Measurements from ENCODE around the gene RABGGTA.
A peak's percentile ranks its signal among the peaks of the same experiment; 100 is the strongest.

The RABGGTA gene

DNA sequence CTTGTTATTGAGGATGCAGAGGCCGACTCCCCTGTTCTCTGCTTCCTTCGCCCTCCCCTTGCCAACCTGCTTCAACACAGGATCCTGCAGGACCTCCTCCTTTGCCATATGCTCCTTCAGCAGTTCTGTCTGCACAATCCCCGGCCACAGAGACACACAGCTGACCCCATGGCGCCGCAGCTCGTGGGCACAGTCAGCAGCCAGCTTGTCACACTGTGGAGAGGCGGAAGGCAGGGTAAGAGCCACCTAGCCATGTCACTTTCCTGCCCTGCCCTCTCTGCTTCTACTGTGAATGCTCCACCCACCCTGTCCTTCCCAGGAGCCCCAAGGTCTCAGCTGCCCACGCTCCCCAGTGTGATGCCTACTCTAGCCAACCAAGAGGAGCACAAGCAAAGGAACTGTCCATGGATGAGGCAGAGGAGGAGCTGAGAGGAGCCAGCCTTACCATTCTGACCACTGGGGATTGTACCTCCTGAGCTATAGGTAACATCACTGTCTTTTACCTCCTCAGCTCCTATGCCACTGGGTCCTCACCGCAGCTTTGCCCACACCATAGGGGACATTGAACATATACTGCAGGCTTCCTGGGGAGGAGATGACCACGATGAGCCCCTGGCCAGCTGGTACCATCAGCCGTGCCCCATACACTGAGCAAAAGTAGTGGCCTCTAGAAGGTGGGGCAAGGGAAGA lies 20.9 kb upstream of the RABGGTA start:
- H3K9me3 Mint-ChIP-seq: no peaks in the 10 kb centered on the region
- peaks cover 20% of the 10 kb centered on the region for H3K27me3 Mint-ChIP-seq (ENCODE audit: low read depth)
- H3K4me1 Mint-ChIP-seq (ENCODE audit: low read depth): peaks cover 29% of the 10 kb centered on the region
- peaks cover 41% of the 10 kb centered on the region for H3K36me3 Mint-ChIP-seq (ENCODE audit: low read depth)
- H3K27ac Mint-ChIP-seq: no peak overlapping the region
- H3K4me3 Mint-ChIP-seq: no peak overlapping the region

DNA sequence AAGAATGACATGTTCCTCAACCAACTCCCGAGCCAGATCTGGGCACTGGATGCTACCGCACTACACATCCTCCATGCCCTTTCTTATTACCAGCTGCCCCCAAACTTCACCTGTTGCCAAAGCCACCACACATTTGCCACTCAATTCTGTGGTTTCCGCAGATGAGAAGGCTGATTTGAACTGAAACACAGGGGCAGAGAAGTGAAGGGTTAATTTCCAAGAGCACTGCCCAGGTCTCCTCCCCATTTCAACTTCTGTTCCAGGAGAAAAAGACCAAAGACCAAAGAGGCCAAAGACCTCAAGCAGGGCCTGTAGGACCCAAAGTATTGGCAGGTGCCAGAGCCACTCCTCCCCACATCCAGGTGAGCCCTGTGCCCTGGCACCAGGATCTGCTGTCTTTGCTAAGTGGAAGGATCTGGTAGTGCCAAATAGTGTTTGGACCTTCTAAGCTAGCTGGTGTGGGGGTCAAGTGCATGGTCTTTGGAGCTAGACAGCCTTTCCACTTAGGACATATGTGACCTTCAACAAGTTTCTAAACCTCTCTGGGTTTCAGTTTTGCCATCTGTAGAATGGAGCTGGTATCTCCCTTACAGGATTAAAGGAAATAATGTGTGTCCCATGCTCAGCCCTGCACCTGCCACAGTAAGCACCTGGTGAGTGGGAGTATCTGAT lies 20.2 kb upstream of the RABGGTA start:
- Mint-ChIP-seq H3K27me3 (ENCODE audit: low read depth) (peaks cover 21% of the 10 kb centered on the region), H3K36me3 (ENCODE audit: low read depth) (peaks cover 39% of the 10 kb centered on the region), H3K27ac (no peak overlapping the region), H3K4me3 (no peak overlapping the region), H3K9me3 (no peaks in the 10 kb centered on the region), H3K4me1 (ENCODE audit: low read depth) (peaks cover 23% of the 10 kb centered on the region)

DNA sequence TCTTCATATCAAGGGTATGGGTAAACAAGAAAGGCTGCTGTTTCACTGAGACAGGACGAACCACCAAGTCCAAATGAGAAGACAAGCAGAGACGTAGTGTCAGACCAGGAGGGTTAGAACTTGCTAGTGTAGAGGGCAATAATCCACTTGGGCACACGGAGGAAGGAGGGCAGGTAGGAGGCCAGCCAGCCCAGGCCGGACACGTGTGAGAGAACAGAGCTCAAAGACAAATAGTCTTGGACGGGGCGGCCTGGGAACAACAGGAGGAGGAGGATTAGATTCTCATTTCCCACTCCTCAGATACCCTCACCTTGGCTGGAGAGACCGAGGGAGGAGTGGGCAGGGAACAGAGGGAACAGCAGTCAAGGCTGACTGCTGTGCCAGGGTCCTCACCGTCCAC lies 19.3 kb upstream of the RABGGTA start:
- H3K4me3 Mint-ChIP-seq: no peak overlapping the region
- no peaks in the 10 kb centered on the region for H3K9me3 Mint-ChIP-seq
- peaks cover 35% of the 10 kb centered on the region for H3K36me3 Mint-ChIP-seq (ENCODE audit: low read depth)
- no peak overlapping the region for H3K27ac Mint-ChIP-seq
- H3K27me3 Mint-ChIP-seq (ENCODE audit: low read depth): peaks cover 26% of the 10 kb centered on the region
- peaks cover 17% of the 10 kb centered on the region for H3K4me1 Mint-ChIP-seq (ENCODE audit: low read depth)

DNA sequence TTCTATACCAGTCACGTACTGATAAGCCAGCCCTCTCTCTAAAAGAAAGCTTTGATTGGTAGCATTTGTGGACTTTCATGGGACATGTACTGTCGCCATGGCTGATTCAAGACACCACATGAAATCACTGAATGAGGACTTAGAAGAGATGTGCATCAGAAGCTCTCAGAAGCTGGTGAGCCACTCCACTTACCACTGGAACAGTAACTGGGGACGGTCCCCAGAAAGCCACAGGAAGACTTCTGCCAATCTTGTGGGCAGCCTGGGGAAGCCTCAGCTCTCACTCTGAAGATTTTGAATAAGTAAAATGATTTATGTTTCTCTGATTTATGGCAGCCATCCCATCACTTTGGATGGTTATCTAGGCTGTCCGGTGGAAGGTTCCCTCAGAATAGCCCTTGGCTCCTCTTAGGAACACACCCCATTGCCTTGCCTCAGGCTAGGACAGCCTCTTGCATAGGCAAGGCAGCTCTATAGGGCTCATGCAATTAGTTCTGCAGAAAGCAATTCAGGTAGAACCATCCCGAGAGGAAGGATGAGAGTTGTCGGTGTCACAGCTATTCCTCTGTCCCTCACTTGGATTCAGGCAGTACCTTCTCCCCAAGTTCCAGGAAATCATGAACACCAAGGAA lies 18.4 kb upstream of the RABGGTA start:
- Mint-ChIP-seq H3K27ac (no peak overlapping the region), H3K27me3 (ENCODE audit: low read depth) (peaks cover 29% of the 10 kb centered on the region), H3K4me1 (ENCODE audit: low read depth) (peaks cover 17% of the 10 kb centered on the region), H3K36me3 (ENCODE audit: low read depth) (peaks cover 35% of the 10 kb centered on the region), H3K4me3 (no peak overlapping the region), H3K9me3 (no peaks in the 10 kb centered on the region)

DNA sequence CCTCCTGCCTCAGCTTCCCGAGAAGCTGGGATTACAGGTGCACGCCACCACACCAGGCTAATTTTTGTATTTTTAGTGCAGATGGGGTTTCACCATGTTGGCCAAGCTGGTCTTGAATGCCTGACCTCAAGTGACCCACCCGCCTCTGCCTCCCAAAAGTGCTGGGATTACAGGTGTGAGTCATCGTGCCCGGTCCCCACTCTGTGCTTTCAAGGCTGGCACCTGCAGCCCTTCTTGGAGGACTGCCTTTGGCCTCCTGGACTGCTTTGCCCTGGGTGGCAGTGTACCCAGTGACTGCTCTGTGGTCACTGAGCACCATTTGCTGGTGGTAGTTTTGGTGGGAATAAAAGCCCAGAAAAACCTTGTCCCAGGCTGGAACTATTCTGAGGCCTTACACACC lies 15.6 kb upstream of the RABGGTA start:
- H3K9me3 Mint-ChIP-seq: no peaks in the 10 kb centered on the region
- no peak overlapping the region for H3K4me3 Mint-ChIP-seq
- peaks cover 33% of the 10 kb centered on the region for H3K27me3 Mint-ChIP-seq (ENCODE audit: low read depth)
- H3K27ac Mint-ChIP-seq: no peak overlapping the region
- H3K4me1 Mint-ChIP-seq (ENCODE audit: low read depth): peaks cover 17% of the 10 kb centered on the region
- peaks cover 20% of the 10 kb centered on the region for H3K36me3 Mint-ChIP-seq (ENCODE audit: low read depth)

DNA sequence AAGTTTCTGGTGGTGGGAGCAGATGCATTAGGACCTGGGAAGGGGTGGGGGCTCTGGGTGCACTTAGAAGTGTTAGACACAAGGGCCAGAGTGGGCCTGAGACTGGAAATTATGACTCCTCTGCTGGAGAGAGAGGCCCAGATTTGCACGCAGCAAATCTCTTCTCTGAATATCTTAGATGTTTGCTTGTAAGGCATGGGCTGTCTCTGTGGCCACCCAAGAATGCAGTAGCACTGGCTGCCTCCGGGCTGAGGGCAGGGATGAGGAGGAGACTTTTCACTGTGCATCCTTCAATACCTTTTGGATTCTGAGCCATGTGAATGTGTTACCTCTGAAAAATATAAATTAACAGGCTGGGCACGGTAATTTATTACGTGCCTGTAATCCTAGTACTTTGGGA lies 14.0 kb upstream of the RABGGTA start:
- Mint-ChIP-seq H3K9me3 (no peaks in the 10 kb centered on the region), H3K4me1 (ENCODE audit: low read depth) (peaks cover 17% of the 10 kb centered on the region), H3K27me3 (ENCODE audit: low read depth) (peaks cover 27% of the 10 kb centered on the region), H3K27ac (no peak overlapping the region), H3K36me3 (ENCODE audit: low read depth) (peaks cover 5% of the 10 kb centered on the region), H3K4me3 (no peak overlapping the region)

DNA sequence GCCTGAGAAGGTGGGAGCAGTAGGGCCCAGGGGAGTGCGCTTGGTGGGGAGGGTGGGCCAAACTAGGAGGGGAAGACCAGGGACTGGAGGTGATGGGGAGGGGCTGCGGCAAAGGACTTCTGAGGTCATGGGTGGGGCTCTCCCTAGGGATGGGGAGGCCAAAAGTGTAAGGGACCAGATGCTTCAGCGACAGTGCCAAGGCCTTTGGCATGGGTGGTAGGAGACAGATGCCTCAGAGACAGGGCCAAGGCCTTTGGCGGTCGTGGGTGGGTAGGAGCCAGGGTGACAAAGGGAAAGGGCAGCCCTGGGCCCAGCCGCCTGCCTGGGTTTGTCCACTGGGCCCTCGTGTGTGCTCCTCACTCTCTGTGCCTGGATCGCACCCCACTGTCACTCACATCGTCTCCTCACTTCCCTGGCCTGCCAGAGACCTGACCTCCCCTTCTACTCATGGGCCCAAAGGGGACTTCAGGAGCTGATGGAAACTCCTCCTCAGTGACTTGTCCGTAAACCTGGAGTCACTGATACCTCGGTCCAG lies 13.2 kb upstream of the RABGGTA start:
- Mint-ChIP-seq H3K27me3 (ENCODE audit: low read depth) (peaks cover 26% of the 10 kb centered on the region), H3K4me3 (no peak overlapping the region), H3K4me1 (ENCODE audit: low read depth) (peaks cover 11% of the 10 kb centered on the region), H3K9me3 (no peaks in the 10 kb centered on the region), H3K36me3 (ENCODE audit: low read depth) (peaks cover 3% of the 10 kb centered on the region), H3K27ac (no peak overlapping the region)

DNA sequence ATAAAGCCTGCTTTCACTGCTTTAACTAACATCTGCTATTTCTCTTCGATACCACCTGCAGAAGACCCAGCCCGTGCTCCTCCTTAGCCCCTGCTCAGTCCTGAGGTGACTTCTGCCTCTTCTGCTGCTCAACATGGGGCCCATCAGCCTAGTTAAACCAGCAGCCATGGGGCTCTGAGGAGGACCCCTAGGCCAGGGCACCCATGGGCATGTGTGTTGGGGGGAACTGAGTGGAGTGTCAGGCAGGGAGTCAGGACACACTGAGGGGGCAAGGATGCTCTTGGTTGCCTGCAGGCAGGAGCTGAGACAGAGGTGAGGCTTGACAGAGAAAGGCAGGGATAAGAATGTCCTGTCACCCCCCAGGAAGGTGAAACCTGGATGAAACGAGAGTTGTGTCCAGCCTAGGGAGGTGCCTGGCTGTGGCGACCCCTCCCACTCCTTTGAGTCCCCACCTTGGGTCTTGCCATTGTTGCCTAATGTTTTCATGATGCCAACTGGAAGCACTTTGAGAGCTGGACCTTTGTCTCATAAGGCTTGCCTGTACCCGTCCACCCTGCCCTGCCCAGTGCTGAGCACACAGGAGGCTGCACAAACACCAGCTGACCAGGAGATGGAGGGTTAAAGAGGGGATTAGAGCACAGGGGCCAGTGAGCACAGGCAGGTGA lies 12.5 kb upstream of the RABGGTA start:
- H3K9me3 Mint-ChIP-seq: no peaks in the 10 kb centered on the region
- peaks cover 15% of the 10 kb centered on the region for H3K4me1 Mint-ChIP-seq (ENCODE audit: low read depth)

DNA sequence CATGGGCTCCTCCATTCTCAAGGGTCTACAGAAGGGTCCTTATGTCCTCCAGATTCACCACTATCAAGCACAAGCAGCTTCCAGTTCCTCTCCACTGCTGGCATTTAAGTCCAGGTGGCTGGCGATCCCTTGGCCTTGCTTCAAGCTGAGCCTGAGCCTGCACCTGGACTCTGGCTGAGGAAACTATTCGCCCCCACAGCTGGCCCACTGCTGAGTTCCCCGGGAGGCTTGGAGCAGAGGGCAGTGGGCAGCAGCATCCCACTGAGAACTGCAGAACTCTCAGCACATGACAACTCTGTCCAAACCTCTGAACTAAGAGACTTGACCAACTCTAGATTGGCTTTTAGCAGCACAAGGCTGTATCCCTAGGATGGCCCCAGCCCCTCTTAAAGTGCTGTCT lies 11.3 kb upstream of the RABGGTA start:
- H3K4me1 Mint-ChIP-seq (ENCODE audit: low read depth): peaks cover 17% of the 10 kb centered on the region
- H3K9me3 Mint-ChIP-seq: no peaks in the 10 kb centered on the region
- H3K4me3 Mint-ChIP-seq: no peak overlapping the region
- peaks cover 21% of the 10 kb centered on the region for H3K27me3 Mint-ChIP-seq (ENCODE audit: low read depth)
- H3K27ac Mint-ChIP-seq: no peak overlapping the region
- H3K36me3 Mint-ChIP-seq (ENCODE audit: low read depth): peaks cover 3% of the 10 kb centered on the region

More for the DNA sequence above, 12.5 kb upstream of the RABGGTA start:
- Mint-ChIP-seq H3K27ac (no peak overlapping the region), H3K27me3 (ENCODE audit: low read depth) (peaks cover 26% of the 10 kb centered on the region), H3K4me3 (no peak overlapping the region), H3K36me3 (ENCODE audit: low read depth) (peaks cover 3% of the 10 kb centered on the region)

DNA sequence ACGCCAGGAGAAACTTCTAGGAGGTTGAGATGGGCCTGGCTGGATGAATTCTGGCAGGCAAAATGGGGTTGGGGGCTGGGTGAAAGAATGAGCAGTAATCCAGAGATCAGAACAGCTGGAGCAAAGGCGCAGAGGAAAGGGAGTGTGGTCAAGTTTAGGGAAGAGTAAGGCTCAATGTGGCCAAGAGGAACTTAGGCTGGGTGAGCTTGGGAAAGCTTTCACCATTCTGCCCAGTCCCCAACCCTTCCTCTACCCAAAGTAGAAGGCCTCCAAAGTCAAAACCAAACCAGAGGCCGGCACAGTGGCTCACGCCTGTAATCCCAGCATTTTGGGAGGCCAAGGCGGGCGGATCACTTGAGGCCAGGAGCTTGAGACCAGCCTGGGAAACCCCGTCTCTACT lies 10.2 kb upstream of the RABGGTA start:
- no peaks in the 10 kb centered on the region for H3K9me3 Mint-ChIP-seq
- no peak overlapping the region for H3K4me3 Mint-ChIP-seq
- no peak overlapping the region for H3K27ac Mint-ChIP-seq
- peaks cover 19% of the 10 kb centered on the region for H3K4me1 Mint-ChIP-seq (ENCODE audit: low read depth)
- peaks cover 15% of the 10 kb centered on the region for H3K27me3 Mint-ChIP-seq (ENCODE audit: low read depth)
- peaks cover 2% of the 10 kb centered on the region for H3K36me3 Mint-ChIP-seq (ENCODE audit: low read depth)

DNA sequence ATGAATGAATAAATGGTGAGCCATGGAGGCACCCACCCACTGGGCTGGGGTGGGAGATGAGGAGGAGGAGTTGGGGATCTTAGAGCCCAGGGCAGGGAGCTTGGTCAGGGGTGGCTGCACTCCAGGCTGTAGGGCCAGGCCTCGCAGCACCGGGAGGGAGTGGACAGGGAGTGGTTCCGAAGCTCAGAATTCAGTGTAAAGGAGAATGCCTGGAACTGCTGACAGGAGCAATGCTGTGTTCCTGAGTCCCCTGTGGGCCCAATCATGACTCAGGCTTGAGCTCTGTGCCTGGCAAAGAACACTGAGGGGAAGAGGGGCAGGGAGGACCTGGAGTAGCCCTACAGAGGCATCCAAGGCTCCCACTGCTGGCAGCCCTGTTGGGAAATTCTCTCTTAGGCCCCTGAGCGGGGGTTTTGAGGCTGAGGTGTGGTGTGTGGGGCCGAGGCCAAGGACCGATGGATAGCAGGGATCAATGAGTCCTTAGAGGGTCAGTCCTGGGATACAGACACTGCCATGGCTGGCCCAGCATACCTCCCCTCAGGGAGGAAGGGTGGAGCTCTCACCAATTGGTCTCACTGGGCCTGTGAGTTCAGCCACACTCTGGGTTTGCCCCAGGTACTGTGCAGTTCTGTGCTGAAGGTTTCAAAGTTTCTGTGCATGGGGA lies 9.5 kb upstream of the RABGGTA start:
- Mint-ChIP-seq H3K9me3 (no peaks in the 10 kb centered on the region), H3K27ac (peak overlapping the region; percentile 38), H3K4me3 (no peak overlapping the region), H3K27me3 (ENCODE audit: low read depth) (peaks cover 11% of the 10 kb centered on the region), H3K4me1 (ENCODE audit: low read depth) (peaks cover 19% of the 10 kb centered on the region), H3K36me3 (ENCODE audit: low read depth) (peaks cover 2% of the 10 kb centered on the region)

DNA sequence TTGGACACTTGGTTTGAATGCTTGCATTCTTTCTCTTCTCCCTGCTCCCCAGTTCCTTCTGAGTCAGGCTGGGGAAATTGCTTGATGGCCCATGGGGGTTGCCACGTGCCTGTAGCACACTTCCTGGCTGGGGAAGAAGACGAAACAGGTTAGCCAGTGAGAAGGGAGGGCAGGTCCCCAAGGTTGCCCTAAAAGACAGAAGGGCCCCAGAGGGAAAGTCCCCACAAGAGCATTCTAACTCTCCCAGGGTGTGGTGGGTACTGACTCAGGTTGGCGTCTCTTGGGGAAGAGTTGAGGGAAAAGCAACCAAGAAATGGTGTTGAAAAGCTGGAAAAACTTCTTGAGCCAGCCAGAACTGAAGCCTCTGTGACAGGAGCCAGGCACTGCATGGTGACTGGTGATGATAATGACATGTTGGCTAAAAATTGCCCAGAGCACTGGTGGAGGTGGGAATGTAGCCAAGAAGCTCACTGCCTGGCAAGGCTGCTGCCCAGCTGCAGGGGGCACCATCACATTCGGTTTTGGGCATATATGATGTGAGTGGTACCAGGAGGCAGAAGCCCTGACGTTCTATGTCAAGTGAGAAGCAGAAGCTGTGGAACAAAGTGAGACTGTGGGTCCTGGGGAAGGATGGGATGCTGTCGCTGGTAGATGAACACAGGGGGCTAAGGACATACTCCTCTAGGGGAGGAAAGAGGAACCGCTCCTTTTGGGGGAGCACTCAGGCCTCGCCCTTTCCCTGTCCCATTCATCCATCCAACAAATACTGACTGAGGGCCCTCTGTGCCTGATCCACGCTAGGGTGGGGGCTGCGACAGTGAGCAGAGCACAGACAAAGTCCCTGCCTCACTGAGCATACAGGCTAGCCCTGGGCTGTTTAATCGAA lies 8.1 kb upstream of the RABGGTA start:
- no peaks in the 10 kb centered on the region for H3K9me3 Mint-ChIP-seq

DNA sequence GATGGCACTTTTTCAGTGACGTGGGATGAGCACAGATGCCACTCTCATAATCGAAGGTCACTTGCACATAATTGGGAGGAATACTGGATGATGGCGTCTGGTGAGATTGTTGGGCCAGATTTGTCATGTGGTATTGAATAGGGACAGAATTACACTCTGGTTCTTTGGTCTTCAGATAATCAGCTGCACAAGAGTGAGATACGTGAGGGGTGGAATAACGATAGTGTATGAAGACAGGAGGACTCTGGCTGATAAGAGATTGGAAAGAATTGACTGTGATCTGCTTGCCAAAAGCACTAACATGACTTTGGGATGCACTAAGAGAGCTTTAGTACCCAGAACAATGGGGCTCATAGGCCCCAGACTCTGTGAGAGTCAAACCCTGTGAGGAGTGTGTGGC lies 7.0 kb upstream of the RABGGTA start:
- Mint-ChIP-seq H3K27me3 (ENCODE audit: low read depth) (no peaks in the 10 kb centered on the region), H3K36me3 (ENCODE audit: low read depth) (peaks cover 2% of the 10 kb centered on the region), H3K9me3 (no peaks in the 10 kb centered on the region), H3K4me3 (no peak overlapping the region), H3K4me1 (ENCODE audit: low read depth) (peaks cover 32% of the 10 kb centered on the region), H3K27ac (peak overlapping the region; percentile 39)

More for the DNA sequence above, 8.1 kb upstream of the RABGGTA start:
- Mint-ChIP-seq H3K36me3 (ENCODE audit: low read depth) (peaks cover 2% of the 10 kb centered on the region), H3K4me1 (ENCODE audit: low read depth) (peaks cover 22% of the 10 kb centered on the region), H3K4me3 (peak overlapping the region; percentile 14), H3K27ac (peak overlapping the region; percentile 70), H3K27me3 (ENCODE audit: low read depth) (peaks cover 5% of the 10 kb centered on the region)

Measured in T-helper 1 cell treated with Interleukin-12 subunit alpha and Interleukin-12 subunit beta and Interleukin-4 antibody, amounts not matched to agents 30 μg/mL and 1 μg/mL, for 36 hours (primary cell).